GM12891 (cell line): ENCODE measurements around the gene TMEM132E.

Experiments
- DNase-seq: peaks from one replicate; pipeline ENCODE4 v3.0.0; 2011; ENCODE audit warnings: low spot score; ENCODE audit not compliant: insufficient read length
- FAIRE-seq: peaks from 2 replicates; lab custom pipeline; 2011; peaks lifted over from hg19 to GRCh38; lab: Jason Lieb, UNC
- PAX5 ChIP-seq: IDR thresholded peaks from 2 replicates; pipeline ENCODE4 v1.6.1; 2011; ENCODE audit warnings: low read length, moderate library complexity, mild to moderate bottlenecking; ENCODE audit not compliant: insufficient read depth, severe bottlenecking
- POLR2A ChIP-seq: IDR thresholded peaks from 2 replicates; pipeline ENCODE4 v1.6.1; 2011; ENCODE audit warnings: low read depth, low read length, control low read depth
- POLR2AphosphoS5 ChIP-seq: IDR thresholded peaks from 2 replicates; pipeline ENCODE4 v1.6.1; 2011; ENCODE audit warnings: low read depth, low read length, control low read depth
- POU2F2 ChIP-seq: IDR thresholded peaks from 2 replicates; pipeline ENCODE4 v1.6.1; 2011; ENCODE audit warnings: low read depth, mild to moderate bottlenecking, control low read depth, low read length, moderate library complexity
- SPI1 ChIP-seq: IDR thresholded peaks from 2 replicates; pipeline ENCODE4 v1.6.1; 2011; ENCODE audit warnings: low read depth, low read length, control low read depth
- TAF1 ChIP-seq: IDR thresholded peaks from 2 replicates; pipeline ENCODE4 v1.6.1; 2011; ENCODE audit warnings: low read depth, low read length, control low read depth

Gene TMEM132E

GRCh38 chr17:34623856-34624766 lies 44.7 kb downstream of the TMEM132E start:
- TF ChIP-seq SPI1 = no peak
- TF ChIP-seq POLR2A = no peak
- no peak for TF ChIP-seq TAF1
- no peak for TF ChIP-seq POLR2AphosphoS5
- TF ChIP-seq PAX5 = no peak
- TF ChIP-seq POU2F2 = no peak
- FAIRE-seq (no peak), DNase-seq (no peak)

- FAIRE-seq (no peak), DNase-seq (no peak)
- TF ChIP-seq SPI1 = no peak
- TF ChIP-seq POU2F2 = no peak
- TF ChIP-seq TAF1 = no peak
- no peak for TF ChIP-seq PAX5
- no peak for TF ChIP-seq POLR2AphosphoS5
- TF ChIP-seq POLR2A = no peak
These were observed 45.5 kb downstream of the TMEM132E start for GRCh38 chr17:34624767-34625383.

GRCh38 chr17:34626121-34626681 lies 46.8 kb downstream of the TMEM132E start:
- no peak for FAIRE-seq
- no peak for DNase-seq
- no peak for TF ChIP-seq PAX5
- no peak for TF ChIP-seq SPI1

- DNase-seq (no peak), FAIRE-seq (no peak)
- TF ChIP-seq PAX5 (no peak), POLR2A (no peak), POU2F2 (no peak), SPI1 (no peak), POLR2AphosphoS5 (no peak), TAF1 (no peak)
These were observed 49.5 kb downstream of the TMEM132E start for GRCh38 chr17:34628879-34629278.

GRCh38 chr17:34633351-34633750 lies 54.0 kb downstream of the TMEM132E start:
- DNase-seq (no peak), FAIRE-seq (no peak)
- TF ChIP-seq POU2F2 (no peak), POLR2A (no peak), POLR2AphosphoS5 (no peak), SPI1 (no peak), PAX5 (no peak), TAF1 (no peak)

- FAIRE-seq (no peak), DNase-seq (no peak)
- TF ChIP-seq POLR2AphosphoS5 = no peak
- no peak for TF ChIP-seq SPI1
- no peak for TF ChIP-seq POLR2A
- TF ChIP-seq TAF1 = no peak
- no peak for TF ChIP-seq POU2F2
- no peak for TF ChIP-seq PAX5
These were observed 54.4 kb downstream of the TMEM132E start for GRCh38 chr17:34633760-34634159.

- TF ChIP-seq POLR2A (no peak), POU2F2 (no peak), POLR2AphosphoS5 (no peak), PAX5 (no peak), TAF1 (no peak), SPI1 (no peak)
- no peak for FAIRE-seq
- DNase-seq = no peak
These were observed 55.3 kb downstream of the TMEM132E start for GRCh38 chr17:34634551-34635160.

- FAIRE-seq = no peak
These were observed 56.5 kb downstream of the TMEM132E start for GRCh38 chr17:34635876-34636275.

More at GRCh38 chr17:34635876-34636275, 56.5 kb downstream of the TMEM132E start:
- no peak for DNase-seq
- TF ChIP-seq POLR2AphosphoS5 (no peak), TAF1 (no peak), POLR2A (no peak), SPI1 (no peak), POU2F2 (no peak), PAX5 (no peak)
